ENCODE measurements around the gene ZNF470.

The ZNF470 gene

DNA sequence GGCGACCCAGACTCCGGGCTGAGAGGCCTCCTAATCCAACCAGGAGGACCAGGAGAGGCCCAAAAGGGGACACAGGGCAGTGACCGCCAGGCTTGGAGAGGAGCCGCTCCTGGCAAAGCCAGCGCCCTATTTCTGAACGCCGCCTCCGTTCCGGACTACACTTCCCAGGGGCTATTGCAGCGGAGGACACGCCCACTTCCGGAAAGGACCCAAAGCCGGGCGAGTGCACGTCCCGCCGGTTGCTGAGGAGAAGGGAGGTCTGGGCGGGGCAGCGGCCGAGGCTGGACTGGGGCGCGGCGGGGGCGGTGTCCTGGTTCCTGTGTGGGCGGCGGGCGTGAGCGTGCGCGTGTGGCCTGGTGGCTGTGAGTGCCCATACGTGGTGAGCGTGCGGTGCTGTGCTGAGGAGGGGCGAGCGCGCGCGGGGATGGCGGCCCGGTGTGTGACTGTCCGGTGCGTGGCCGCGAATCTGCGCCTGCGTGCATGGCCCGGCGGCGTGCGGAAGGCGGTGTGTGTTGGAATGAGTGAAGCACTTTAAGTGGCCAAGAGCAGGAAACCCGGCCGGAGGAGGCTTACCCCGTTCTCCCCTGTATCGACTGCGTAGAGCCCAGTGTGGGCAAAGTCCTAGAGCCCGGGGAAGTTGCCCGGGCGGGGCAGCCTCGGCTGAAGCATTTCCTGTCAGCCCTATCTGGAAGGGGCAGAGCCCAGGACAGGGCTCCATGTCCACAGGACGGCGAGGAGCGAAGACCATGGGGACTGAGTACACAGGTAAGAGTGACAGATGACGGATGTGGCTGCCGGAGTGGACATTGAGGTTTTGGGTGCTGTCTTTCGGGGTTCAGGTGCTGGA lies at the start of gene ZNF470:
Gene ZNF470, plus strand, starts transcription at position 195 of the 847 bp plus-strand sequence. CDS start 2,844 bp downstream, outside the sequence.
- DNase-seq (ENCODE audit: low spot score): peak; percentile 93

DNA sequence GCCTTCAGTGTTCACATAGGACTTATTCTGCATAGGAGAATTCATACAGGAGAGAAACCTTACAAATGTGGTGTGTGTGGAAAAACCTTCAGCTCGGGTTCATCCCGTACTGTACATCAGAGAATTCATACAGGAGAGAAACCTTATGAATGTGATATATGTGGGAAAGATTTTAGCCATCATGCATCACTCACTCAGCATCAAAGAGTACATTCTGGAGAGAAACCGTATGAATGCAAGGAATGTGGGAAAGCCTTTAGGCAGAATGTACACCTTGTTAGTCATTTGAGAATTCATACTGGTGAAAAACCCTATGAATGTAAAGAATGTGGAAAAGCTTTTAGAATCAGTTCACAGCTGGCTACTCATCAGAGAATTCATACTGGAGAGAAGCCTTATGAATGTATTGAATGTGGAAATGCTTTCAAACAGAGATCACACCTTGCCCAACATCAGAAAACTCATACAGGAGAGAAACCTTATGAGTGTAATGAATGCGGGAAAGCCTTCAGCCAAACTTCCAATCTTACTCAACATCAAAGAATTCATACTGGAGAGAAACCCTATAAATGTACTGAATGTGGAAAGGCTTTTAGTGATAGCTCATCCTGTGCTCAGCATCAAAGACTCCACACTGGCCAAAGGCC lies 41.9 kb upstream of the ZNF470 start:
- no peak for DNase-seq (ENCODE audit: low spot score)

DNA sequence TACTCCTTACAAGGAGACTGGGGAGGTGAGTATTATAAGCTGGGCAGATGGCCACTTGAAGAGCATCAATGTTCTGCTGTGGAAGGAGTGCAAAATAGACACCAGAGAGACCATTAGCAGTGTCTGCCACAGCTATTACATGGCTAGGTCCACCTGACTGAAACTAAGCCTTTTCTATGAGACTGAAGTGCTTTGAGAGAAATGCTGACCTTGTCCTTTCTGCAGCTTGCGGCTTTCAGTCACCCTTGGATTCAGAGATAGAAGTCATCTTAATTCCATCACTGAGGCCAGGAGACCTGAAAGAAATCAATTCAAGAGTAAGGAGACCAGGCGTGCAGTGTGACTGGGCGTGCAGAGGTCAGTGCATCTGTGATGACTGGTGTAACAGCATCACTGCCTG lies 29.8 kb upstream of the ZNF470 start:
- DNase-seq (ENCODE audit: low spot score): no peak

DNA sequence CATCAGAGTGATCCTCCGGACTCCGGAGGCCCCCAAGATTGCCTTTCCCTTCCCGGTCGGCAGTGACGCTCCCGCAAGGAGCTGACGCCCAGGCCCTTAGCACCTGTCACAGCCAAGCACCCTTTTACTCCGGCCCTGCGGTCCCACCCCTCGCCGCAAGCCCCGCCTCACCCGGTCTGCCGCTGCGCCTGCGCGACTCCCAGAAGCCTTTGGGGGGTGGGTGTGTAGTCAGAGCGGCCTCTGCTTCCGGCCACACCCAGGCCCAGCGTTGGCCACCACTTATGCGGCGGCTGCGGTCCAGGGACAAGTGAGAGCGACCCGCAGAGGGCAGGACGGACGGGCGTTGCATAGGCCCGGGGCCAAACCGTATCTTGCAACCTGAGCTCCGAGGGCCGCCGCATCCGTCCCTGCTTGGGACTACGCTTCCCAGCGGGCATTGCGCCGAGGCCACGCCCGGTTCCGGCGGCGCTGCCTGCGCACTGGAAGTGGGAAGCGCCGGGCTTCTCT lies 29.0 kb upstream of the ZNF470 start:
- DNase-seq (ENCODE audit: low spot score): peak; percentile 92

DNA sequence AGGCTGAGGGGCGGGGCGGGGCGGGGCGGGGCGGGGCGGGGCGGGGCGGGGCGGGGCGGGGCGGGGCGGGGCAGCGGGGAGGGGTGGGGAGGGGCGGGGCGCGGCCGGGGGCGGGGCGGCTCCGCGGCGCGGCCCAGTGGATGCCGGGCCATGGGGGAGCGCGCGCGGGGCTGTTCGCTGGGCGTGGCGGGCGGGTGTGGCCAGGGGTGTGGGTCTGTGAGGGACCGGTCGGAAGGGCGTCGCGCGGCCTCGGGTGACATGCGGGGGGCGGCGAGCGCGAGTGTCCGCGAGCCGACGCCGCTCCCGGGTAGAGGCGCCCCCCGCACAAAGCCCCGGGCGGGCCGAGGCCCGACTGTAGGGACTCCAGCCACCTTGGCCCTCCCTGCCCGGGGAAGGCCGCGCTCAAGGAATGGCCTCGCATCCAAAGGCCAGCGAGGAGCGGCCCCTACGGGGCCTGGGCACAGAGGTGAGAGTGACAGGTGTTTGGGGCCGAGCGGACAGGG lies 28.5 kb upstream of the ZNF470 start, which contains the start of gene ZFP28:
Gene ZFP28, plus strand, starts transcription at position 188 of the 503 bp plus-strand sequence. Its CDS starts 71 bp downstream, at position 259.
- peak; percentile 84 for DNase-seq (ENCODE audit: low spot score)

DNA sequence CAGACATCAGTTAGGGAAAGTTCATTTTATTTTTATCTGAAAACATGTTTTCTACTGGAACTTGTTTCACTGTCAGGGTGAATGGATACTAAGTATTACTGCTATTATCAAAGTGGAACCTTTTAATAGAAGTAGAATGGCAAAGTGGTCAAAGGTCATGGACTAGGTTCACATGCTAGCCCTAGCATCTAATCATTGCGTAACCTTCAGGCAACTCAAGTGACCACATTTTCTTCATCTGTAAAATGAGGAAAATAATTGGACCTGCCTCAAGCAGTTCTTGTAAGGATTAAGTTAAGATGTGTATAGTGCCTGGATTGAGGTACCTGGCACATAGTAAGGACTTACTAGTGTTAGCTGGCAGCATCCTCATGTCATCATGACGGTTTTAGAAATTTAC lies 23.5 kb upstream of the ZNF470 start:
- no peak for DNase-seq (ENCODE audit: low spot score)

DNA sequence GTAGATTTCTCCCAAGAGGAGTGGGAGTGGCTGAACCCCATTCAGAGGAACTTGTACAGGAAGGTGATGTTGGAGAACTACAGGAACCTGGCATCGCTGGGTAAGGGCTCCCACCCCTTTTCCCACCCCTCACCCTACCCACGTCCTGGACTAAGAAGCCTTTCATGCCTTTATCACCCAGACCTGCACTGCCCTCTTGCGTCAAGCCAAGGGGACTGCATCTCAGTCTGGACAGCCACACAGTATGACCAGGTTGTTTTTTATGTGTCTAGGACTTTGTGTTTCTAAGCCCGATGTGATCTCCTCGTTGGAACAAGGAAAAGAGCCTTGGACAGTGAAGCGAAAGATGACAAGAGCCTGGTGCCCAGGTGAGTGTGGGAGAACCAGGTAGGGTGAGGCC lies 19.7 kb upstream of the ZNF470 start:
- DNase-seq (ENCODE audit: low spot score): no peak

DNA sequence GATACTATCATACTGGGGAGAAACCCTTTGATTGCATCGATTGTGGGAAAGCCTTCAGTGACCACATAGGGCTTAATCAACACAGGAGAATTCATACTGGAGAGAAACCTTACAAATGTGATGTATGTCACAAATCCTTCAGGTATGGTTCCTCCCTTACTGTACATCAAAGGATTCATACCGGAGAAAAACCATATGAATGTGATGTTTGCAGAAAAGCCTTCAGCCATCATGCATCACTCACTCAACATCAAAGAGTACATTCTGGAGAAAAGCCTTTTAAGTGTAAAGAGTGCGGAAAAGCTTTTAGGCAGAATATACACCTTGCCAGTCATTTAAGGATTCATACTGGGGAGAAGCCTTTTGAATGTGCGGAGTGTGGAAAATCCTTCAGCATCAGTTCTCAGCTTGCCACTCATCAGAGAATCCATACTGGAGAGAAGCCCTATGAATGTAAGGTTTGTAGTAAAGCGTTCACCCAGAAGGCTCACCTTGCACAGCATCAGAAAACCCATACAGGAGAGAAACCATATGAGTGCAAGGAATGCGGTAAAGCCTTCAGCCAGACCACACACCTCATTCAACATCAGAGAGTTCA lies 12.9 kb upstream of the ZNF470 start:
- no peak for DNase-seq (ENCODE audit: low spot score)

DNA sequence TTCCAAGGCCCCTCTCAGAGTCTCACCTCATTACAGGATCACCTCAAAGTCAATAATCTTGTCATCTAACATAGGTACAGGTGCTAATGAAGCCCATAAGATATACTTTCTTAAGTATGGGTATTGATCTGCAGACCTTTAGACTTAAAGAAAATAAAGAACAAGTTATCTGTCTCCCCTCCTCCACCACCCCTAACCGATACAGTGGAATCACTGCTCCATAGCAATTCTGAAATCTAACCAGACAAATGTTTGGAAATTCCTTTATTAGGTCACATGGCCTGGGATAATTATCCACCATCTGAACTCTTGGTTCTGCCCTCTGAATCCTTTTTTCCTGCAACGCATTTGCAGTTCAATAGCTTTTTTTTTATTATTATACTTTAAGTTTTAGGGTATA lies 4.5 kb upstream of the ZNF470 start:
- DNase-seq (ENCODE audit: low spot score): no peak

DNA sequence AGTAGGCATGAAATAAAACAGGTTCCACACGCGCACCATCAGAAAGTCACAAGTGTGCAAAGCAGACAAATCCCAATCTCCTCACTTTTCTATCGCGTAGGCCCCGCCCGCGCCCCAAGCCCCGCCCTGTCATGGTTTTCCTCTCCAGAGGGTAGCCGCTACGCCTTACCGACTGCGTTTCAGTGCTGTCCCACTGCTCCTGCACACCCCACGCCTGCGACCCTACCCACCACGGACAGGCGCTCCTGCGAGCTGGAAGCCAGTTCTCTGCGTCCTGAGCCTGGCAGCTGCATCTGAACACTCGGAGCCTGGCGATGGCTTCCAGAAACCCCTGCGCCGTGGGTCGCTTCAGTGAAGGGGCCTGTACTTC lies 379 bp upstream of the ZNF470 start:
- DNase-seq (ENCODE audit: low spot score): no peak

DNA sequence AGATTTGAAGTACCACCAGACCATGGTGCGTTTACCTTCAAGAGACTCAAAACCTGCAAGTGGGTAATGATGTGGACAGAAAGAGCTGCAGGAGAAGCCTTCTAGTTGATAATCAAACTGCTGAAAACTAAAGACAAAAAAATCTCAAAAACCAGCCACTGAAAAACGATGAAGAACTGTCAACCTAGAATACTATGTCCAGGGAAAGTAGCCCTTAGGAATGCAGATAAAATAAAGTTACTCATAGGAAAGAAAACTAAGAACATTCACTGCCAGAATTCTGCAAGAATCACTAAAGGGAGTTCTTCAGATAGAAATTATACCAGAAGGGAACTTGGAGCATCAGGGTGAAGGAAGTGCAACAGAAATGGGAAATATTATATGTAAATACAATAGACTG lies 5.3 kb downstream of the ZNF470 start:
- DNase-seq (ENCODE audit: low spot score): no peak

DNA sequence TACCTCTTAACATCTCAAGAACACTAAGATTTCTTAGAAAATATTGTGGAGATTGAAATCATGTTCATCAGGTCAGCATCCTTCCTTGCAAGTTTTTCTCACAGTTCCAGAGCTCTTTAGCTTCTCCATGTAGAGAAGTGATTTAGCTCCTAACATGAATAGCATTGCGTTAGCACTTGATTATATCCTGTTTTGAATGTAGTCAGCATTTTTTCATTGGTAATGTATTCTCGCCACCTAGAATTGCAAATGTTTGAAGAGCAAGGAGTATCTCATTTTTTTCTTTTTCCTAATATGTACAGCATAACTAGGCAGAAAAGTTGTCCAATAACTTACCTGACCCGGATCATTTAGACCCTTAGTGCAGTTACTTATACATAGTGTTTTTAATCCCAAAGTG lies 6.6 kb downstream of the ZNF470 start:
- no peak for DNase-seq (ENCODE audit: low spot score)

DNA sequence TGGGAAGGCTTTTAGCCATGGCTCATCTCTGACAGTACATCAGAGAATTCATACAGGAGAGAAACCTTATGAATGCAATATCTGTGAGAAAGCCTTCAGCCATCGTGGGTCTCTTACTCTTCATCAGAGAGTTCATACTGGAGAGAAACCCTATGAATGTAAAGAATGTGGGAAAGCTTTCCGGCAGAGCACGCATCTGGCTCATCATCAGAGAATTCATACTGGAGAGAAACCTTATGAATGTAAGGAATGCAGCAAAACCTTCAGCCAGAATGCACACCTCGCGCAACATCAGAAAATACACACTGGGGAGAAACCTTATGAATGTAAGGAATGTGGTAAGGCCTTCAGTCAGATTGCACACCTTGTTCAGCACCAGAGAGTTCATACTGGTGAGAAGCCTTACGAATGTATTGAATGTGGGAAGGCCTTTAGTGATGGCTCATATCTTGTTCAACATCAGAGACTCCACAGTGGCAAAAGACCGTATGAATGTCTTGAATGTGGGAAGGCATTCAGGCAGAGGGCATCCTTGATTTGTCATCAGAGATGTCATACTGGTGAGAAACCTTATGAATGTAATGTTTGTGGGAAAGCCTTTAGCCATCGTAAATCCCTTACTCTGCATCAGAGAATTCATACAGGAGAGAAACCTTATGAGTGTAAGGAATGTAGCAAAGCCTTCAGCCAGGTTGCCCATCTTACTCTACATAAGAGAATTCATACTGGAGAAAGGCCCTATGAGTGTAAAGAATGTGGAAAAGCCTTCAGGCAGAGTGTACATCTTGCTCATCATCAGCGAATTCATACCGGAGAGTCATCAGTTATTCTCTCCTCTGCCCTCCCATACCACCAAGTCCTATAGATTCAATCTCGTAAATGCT lies 10.7 kb downstream of the ZNF470 start:
- DNase-seq (ENCODE audit: low spot score): no peak

DNA sequence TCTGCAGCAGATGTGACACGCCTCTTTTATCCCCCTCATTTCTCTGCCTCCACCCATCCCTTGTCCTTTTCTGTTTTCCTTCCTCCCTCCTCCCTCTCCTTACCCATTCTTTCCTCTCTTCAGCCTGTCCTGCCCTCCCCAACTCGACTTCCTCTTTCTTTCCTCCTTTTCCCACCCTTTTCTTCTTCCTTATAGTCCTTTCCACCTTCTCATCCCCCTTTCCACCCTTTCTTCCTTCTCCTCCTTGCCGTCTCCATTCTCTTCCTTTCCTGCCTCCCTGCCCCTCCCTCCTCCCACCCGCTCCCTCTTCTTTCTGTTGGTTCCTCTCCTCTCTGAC lies 27.1 kb downstream of the ZNF470 start:
- DNase-seq (ENCODE audit: low spot score): no peak

DNA sequence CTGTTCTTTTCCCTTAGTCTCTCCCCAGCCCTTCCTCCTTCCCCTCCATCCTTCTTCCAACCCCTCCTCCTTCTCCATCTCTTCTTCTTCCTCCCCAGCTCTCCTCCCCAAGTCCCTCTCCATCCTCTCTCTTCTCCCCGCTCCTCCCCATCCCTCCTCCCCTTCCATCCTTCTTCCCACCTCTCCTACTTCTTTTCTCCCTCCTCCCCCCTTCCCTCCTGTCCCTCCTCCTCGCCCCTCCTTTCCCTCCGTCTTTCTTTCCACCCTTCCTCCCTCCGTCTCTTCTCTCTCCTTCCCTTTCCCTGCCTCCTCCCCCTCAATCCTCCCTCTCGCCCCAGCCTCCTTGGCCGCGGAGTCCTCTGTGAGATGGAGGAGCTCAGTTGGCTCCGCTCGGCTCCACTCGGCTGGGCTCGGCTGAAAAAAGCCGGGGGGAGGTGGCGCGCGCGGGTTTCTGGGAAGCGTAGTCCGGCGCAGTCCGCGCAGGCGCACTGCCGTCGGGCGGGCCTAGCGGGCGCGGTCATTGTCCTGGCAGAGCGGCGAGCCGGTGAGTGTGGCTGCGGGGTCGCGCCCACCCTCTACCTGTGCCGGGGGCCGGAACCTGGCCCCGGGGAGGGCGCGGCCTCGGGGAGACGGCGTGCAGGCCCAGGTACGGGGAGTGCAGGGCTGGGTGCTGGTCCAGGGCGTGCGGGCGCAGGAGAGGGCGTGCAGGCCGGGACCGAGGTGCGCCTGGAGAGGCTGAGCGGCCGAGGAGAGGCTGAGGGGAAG lies 27.7 kb downstream of the ZNF470 start, which contains the start of gene ZNF71:
Gene ZNF71, plus strand, starts transcription at position 520 of the 765 bp plus-strand sequence. CDS start 6,257 bp downstream, outside the sequence.
- peak; percentile 95 for DNase-seq (ENCODE audit: low spot score)

DNA sequence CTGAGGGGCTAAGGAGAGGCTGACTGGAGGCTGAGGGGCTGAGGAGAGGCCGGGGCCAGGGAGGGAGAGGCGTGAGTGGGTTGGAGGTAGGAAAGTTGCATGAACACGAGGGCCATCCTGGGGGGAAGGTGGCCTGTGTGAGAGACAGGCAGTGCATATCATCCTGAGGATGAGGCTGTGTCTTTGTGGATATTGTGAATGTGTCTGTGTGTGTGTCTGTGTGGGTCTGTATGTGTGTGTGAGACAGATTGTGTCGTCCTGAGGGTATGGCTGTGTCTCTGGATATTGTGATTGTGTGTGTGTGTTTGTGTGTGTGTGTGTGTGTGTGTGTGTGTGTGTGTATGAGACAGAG lies 28.3 kb downstream of the ZNF470 start:
- DNase-seq (ENCODE audit: low spot score): no peak

DNA sequence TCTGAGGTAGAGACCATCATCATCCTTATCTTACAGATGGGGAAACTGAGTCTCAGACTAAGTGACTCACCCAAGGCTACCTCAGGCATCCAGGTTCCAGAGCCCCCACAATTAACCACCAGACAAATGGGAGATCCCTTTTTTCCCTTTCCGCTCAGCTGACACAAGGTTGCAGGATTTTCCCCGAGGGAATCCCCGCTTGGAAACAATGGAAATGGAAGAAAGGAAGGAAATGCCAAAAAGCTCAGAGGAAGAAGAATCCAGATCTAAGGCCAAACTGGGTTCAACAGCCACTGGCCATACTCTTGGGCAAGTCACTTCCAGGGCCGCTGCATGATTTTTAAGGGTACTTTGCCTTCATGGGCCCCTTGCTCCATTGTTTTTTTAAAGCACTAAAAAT lies 29.4 kb downstream of the ZNF470 start:
- no peak for DNase-seq (ENCODE audit: low spot score)

DNA sequence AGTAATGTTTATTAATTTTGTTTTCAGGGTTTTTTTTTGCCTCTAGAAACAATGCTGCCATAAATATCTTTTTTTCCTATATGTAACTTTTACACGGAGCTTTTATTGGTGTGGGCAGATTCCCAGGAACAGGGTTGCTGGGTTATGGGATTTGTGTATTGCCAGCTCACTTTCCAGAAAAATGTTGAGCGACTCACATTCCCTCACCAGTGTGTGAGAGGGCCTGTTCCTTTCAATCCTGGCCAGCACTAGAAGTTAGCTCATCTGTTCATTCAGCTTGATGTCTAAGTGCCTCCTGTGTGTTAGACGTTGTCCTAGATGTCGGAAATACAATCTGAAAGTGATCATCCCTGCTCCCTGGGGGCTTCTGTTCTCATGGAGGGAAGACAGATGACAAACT lies 30.4 kb downstream of the ZNF470 start:
- no peak for DNase-seq (ENCODE audit: low spot score)

DNA sequence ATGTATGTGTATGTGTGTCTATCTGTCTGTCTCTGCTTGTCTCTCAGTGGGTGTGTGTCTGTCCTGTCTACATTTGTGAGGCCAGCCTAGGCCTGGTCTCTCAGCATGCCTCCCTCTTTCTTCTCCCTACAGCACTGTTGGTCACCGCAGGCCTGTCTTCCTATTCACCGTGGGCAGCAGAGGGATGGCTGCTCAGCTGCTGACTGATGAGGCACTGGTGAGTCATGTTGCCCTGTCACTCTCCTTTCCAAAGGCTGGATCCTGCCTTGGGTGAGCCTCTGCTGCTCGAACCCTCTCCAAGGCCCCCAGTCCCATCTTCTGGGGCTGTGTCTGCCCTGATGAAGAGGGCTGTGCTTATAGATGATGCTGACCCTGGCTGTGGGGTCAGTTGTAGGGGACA lies 34.1 kb downstream of the ZNF470 start:
- DNase-seq (ENCODE audit: low spot score): no peak

DNA sequence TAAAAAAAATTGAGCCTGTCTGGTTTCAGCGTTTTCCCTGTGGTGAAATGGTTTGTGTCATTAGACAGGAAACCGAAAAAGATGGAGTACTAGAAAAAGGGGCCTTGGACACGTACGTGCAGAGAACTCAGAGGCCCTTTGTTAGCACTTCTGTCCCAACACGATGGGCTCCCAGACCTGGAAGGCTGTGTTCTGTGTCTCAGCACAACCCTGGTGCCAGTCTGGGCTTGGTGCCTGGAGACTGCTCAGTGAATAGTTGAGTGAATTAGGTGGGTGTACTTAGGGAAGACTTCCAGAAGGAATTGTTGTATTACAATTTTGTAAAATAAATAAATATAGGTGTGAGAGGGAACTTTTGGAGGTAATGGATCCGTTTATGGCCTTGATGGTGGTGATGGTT lies 36.6 kb downstream of the ZNF470 start:
- no peak for DNase-seq (ENCODE audit: low spot score)
